ENCODE data around the gene ACTA1. TPM values are rescaled to one million over a fixed set of nuclear protein-coding genes. Genes with fewer than 3 reads are reported as not detected.
"Not testable (repeated sequence)": the region's sequence is repeated elsewhere in the genome, so short reads cannot be mapped to it uniquely, and the experiment has no call there.

ACTA1 gene
- total RNA-seq, 1 donor from 2014 or later: 1.0 TPM

GRCh38 chr1:229428256-229428655, 5.6 kb downstream of the ACTA1 start:
- H3K27me3 ChIP-seq (ENCODE audit: control insufficient read depth, insufficient read depth, low read length): peaks cover 45% of the 10 kb centered on the region
- H3K4me3 ChIP-seq (ENCODE audit: low read depth, low read length): no peak overlapping the region
- DNase-seq (ENCODE audit: low read depth): no peak
- H3K36me3 ChIP-seq (ENCODE audit: control insufficient read depth, insufficient read depth, low read length): no peaks in the 10 kb centered on the region
- TF ChIP-seq CTCF (IDR thresholded peaks at IDR 0.05; ENCODE audit: insufficient read depth, low read length, poor library complexity, severe bottlenecking): no peak

- no peak for DNase-seq (ENCODE audit: low read depth)
- H3K27me3 ChIP-seq (ENCODE audit: control insufficient read depth, insufficient read depth, low read length): peaks cover 38% of the 10 kb centered on the region
- no peak for TF ChIP-seq CTCF (IDR thresholded peaks at IDR 0.05; ENCODE audit: insufficient read depth, low read length, poor library complexity, severe bottlenecking)
- no peak overlapping the region for H3K4me3 ChIP-seq (ENCODE audit: low read depth, low read length)
- H3K36me3 ChIP-seq (ENCODE audit: control insufficient read depth, insufficient read depth, low read length): no peaks in the 10 kb centered on the region
Measured at GRCh38 chr1:229427572-229427971, 6.3 kb downstream of the ACTA1 start.

GRCh38 chr1:229425564-229426159, 8.2 kb downstream of the ACTA1 start:
- Histone ChIP-seq H3K4me3 (ENCODE audit: low read depth, low read length) (no peak overlapping the region), H3K36me3 (ENCODE audit: control insufficient read depth, insufficient read depth, low read length) (no peaks in the 10 kb centered on the region), H3K27me3 (ENCODE audit: control insufficient read depth, insufficient read depth, low read length) (peaks cover 20% of the 10 kb centered on the region)
- no peak for TF ChIP-seq CTCF (IDR thresholded peaks at IDR 0.05; ENCODE audit: insufficient read depth, low read length, poor library complexity, severe bottlenecking)
- DNase-seq (ENCODE audit: low read depth): no peak

GRCh38 chr1:229420765-229421164, 13.1 kb downstream of the ACTA1 start:
- Histone ChIP-seq H3K27me3 (ENCODE audit: control insufficient read depth, insufficient read depth, low read length) (peaks cover under 1% of the 10 kb centered on the region), H3K36me3 (ENCODE audit: control insufficient read depth, insufficient read depth, low read length) (no peaks in the 10 kb centered on the region), H3K4me3 (ENCODE audit: low read depth, low read length) (no peak overlapping the region)
- DNase-seq (ENCODE audit: low read depth): no peak
- TF ChIP-seq CTCF (IDR thresholded peaks at IDR 0.05; ENCODE audit: insufficient read depth, low read length, poor library complexity, severe bottlenecking): no peak

- Histone ChIP-seq H3K36me3 (ENCODE audit: control insufficient read depth, insufficient read depth, low read length) (no peaks in the 10 kb centered on the region), H3K4me3 (ENCODE audit: low read depth, low read length) (no peak overlapping the region), H3K27me3 (ENCODE audit: control insufficient read depth, insufficient read depth, low read length) (no peaks in the 10 kb centered on the region)
- DNase-seq (ENCODE audit: low read depth): no peak
- TF ChIP-seq CTCF (IDR thresholded peaks at IDR 0.05; ENCODE audit: insufficient read depth, low read length, poor library complexity, severe bottlenecking): no peak
Measured at GRCh38 chr1:229420224-229420623, 13.7 kb downstream of the ACTA1 start.

GRCh38 chr1:229418586-229418985, 15.3 kb downstream of the ACTA1 start:
- not testable (repeated sequence) for DNase-seq (ENCODE audit: low read depth); H3K27me3 ChIP-seq (ENCODE audit: control insufficient read depth, insufficient read depth, low read length)

GRCh38 chr1:229412810-229413209, 21.1 kb downstream of the ACTA1 start:
- not testable (repeated sequence) for H3K36me3 ChIP-seq (ENCODE audit: control insufficient read depth, insufficient read depth, low read length); DNase-seq (ENCODE audit: low read depth); H3K4me3 ChIP-seq (ENCODE audit: low read depth, low read length)
- H3K27me3 ChIP-seq (ENCODE audit: control insufficient read depth, insufficient read depth, low read length): peaks cover 30% of the 10 kb centered on the region

More at GRCh38 chr1:229418586-229418985, 15.3 kb downstream of the ACTA1 start:
- not testable (repeated sequence) for H3K4me3 ChIP-seq (ENCODE audit: low read depth, low read length); H3K36me3 ChIP-seq (ENCODE audit: control insufficient read depth, insufficient read depth, low read length)
